ENCODE measurements around the gene NUFIP2.
"Not testable (repeated sequence)": the region's sequence is repeated elsewhere in the genome, so short reads cannot be mapped to it uniquely, and the experiment has no call there.

Gene NUFIP2

GRCh38 chr17:29240477-29240876 is 53.5 kb downstream of the NUFIP2 start:
- DNase-seq (ENCODE audit: low read depth in 1 of 2, low spot score in 1 of 2) = no peak

DNA sequence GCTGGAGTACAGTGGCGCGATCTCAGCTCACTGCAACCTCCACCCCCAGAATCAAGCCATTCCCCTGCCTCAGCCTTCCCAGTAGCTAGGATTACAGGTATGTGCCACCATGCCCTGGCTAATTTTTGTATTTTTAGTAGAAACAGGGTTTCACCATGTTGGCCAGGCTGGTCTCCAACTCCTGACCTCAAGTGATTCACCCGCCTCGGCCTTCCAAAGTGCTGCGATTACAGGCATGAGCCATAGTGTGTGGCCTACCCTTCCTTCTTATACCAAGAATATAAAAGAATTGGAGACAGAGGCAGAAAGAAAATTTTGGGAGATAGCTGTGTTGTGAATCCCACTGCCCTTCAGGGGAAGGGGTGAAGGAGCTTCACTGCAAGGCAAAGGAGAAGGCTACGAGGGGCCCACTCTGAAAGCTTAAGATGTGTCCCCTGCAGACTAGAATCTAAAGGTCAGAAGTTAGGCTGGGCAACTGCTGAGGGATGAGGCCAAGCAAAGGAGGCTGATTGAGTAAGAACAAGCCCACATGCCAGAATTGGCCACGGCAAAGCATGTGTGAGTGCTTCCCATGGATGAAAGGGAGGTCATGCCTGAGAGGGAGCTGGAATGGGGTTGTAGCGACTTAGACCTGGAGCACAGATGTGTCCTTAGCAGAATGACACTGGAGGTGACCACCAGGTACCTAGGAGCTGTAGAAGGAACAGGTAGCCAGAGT is 55.7 kb downstream of the NUFIP2 start:
- DNase-seq (ENCODE audit: low read depth in 1 of 2, low spot score in 1 of 2) = no peak

- DNase-seq (ENCODE audit: low read depth in 1 of 2, low spot score in 1 of 2) = no peak
Measured at GRCh38 chr17:29237476-29238132, 56.3 kb downstream of the NUFIP2 start.

GRCh38 chr17:29235904-29236303 is 58.0 kb downstream of the NUFIP2 start:
- no peak for DNase-seq (ENCODE audit: low read depth in 1 of 2, low spot score in 1 of 2)

DNA sequence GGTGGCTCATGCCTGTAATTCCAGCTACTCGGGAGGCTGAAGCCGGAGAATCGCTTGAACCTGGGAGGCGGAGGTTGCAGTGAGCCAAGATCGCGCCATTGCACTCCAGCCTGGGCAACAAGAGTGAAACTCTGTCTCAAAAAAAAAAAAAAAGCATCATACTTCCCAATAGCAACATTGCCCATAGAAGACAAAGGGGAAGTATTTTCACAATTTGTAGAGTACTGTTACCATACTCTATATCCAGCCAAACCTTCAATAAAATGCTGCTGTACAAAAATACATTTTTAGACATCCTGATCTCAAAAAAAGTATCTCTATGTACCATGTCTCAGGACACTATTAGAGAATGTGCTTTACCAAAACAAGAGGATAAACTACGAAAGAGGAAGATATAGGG is 59.0 kb downstream of the NUFIP2 start:
- DNase-seq (ENCODE audit: low read depth in 1 of 2, low spot score in 1 of 2) = not testable (repeated sequence)

DNA sequence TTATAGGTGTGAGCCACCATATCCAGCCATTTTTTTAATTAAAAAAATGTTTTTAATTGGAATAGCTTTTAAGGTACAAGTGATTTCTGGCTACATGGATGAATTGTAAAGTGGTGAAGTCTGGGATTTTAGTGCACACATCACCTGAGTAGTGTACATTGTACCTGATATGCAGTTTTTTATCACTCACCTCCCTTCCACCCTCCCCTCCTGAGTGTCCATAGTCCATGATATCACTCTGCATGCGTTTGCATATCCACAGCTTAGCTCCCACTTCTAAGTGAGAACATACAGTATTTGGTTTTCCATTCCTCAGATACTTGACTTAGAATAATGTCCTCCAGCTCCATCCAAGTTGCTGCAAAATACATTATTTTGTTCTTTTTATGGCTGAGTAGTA is 60.6 kb downstream of the NUFIP2 start:
- no peak for DNase-seq (ENCODE audit: low read depth in 1 of 2, low spot score in 1 of 2)

- DNase-seq (ENCODE audit: low read depth in 1 of 2, low spot score in 1 of 2) = no peak
Measured at GRCh38 chr17:29225396-29225795, 68.6 kb downstream of the NUFIP2 start.

DNA sequence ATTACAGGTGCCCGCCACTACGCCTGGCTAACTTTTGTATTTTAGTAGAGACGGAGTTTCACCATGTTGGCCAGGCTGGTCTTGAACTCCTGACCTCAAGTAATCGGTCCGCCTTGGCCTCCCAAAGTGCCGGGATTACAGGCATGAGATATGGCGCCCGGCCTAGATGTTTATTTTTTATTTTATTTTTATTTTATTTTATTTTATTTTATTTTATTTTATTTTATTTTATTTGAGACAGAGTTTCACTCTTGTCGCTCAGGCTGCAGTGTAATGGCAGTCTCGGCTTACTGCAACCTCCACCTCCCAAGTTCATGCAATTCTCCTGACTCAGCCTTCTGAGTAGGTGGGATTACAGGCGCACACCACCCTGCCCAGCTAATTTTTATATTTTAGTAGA is 72.6 kb downstream of the NUFIP2 start:
- DNase-seq (ENCODE audit: low read depth in 1 of 2, low spot score in 1 of 2) = not testable (repeated sequence)

DNA sequence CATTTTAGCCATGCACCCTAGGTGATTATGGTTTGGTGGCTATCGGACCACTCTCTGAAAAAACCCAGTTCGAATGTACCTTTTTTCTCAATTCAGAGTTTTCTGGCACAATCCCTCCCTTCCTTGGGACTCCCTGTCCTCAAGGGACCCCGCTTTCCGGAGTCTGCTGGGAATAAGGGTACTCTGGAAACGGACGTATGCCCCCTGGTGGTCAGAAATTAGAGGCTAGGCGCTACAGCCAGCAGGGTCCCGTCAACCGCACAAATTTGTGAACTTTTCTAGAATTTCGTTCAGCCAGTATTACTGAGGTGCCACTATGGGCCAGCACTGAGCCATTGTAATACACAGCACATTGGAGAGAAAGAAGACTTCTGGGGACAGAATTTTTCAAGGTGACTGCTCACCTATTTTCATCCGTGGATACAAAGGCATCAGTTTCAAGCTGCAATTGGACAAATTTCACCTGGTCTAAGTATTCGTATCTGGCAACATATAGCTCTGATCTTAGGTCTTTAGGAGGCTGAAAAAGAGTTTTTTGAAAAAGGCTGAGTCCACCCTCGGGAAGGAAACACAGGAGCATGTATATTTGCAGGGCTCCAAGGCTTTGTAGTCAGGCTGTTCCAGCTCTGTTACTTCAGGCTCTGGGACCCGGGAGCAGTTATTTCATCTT is 74.4 kb downstream of the NUFIP2 start:
- peak; percentile 38 to 67 for DNase-seq (ENCODE audit: low read depth in 1 of 2, low spot score in 1 of 2)

GRCh38 chr17:29216856-29217255 is 77.1 kb downstream of the NUFIP2 start:
- no peak for DNase-seq (ENCODE audit: low read depth in 1 of 2, low spot score in 1 of 2)

GRCh38 chr17:29216181-29216580 is 77.8 kb downstream of the NUFIP2 start:
- DNase-seq (ENCODE audit: low read depth in 1 of 2, low spot score in 1 of 2) = no peak

DNA sequence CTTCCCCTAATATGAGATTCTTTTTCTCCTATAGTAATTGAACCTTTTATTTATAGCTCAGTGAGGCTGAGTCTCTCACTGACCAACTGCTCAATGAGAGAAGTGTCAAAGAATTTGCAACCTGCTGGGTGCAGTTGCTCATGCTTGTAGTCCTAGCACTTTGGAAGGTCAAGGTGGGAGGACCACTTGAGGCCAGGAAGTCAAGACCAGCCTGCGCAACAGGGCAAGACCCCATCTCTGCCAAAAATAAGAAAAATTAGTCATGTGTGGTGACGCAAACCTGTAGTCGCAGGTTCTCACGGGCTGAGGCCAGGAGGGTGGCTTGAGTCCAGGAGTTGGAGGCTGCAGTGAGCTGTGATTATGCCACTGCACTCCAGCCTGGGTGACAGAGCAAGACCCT is 78.2 kb downstream of the NUFIP2 start:
- DNase-seq (ENCODE audit: low read depth in 1 of 2, low spot score in 1 of 2) = no peak

DNA sequence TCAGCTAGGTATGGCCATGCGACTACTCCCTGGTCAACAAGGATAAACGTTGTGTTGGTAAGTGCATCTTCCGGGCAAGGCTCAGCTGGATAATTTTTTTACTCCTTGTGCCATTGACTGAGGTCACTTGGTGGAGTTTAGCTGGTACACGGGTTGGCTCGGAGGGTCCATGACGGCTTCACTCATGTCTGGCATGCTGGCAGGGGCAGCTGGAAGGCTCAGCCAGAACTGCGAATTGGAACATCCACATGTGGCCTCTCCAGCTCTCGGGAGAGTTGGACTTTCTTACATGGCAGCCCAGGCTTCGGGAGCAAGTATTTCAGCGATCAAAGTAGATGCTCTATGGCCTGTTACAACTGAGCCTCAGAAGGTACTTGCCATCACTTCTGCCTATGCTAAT is 78.8 kb downstream of the NUFIP2 start:
- no peak for DNase-seq (ENCODE audit: low read depth in 1 of 2, low spot score in 1 of 2)

- no peak for DNase-seq (ENCODE audit: low read depth in 1 of 2, low spot score in 1 of 2)
Measured at GRCh38 chr17:29214215-29215146, 79.5 kb downstream of the NUFIP2 start.

GRCh38 chr17:29212681-29213121 is 81.2 kb downstream of the NUFIP2 start:
- DNase-seq (ENCODE audit: low read depth in 1 of 2, low spot score in 1 of 2) = no peak

- no peak for DNase-seq (ENCODE audit: low read depth in 1 of 2, low spot score in 1 of 2)
Measured at GRCh38 chr17:29212094-29212631, 81.8 kb downstream of the NUFIP2 start.

GRCh38 chr17:29210879-29211278 is 83.1 kb downstream of the NUFIP2 start:
- DNase-seq (ENCODE audit: low read depth in 1 of 2, low spot score in 1 of 2) = no peak

DNA sequence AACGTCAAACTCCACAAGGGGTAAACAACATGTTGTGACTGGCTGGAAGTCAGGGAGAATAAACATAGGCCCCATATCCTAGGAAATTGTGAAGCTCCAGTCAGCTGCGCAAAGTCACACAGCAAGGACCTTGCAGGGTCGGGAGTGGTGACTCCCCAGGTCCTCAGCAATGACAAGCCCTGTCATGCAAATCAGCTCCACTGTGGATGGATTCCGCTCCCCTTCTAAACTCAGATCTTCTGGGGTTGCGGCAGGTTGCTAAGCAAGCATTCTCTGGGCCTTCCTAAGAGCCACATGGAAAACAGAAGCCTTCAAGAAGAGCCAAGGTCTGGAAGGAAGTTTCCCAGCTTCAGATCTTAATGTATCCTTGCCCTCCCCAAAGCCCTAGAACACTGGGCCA is 84.9 kb downstream of the NUFIP2 start:
- DNase-seq (ENCODE audit: low read depth in 1 of 2, low spot score in 1 of 2) = no peak

- DNase-seq (ENCODE audit: low read depth in 1 of 2, low spot score in 1 of 2) = no peak
Measured at GRCh38 chr17:29207975-29208374, 86.0 kb downstream of the NUFIP2 start.
